Measurements from ENCODE around the gene ABHD15. TPM values are rescaled to one million over a fixed set of nuclear protein-coding genes. Genes with fewer than 3 reads are reported as not detected.

Gene ABHD15
- total and polyA plus RNA-seq, 2 donors (not counting 1 experiment from before 2014, with no cell fraction given) = 10.9 to 44.1 TPM

GRCh38 chr17:29613352-29613837, 46.6 kb upstream of the ABHD15 start:
- peak overlapping the region; percentile 71 for H3K4me3 Mint-ChIP-seq
- ATAC-seq (ENCODE audit: low read depth) (peak; percentile 36), DNase-seq (peak; percentile 90)
- peaks cover 50 to 54% of the 10 kb centered on the region in 2 donors for H3K4me1 ChIP-seq (ENCODE audit: control insufficient read depth in 2 of 2, insufficient read depth in 2 of 2, low read length in 2 of 2)
- peaks cover 38% of the 10 kb centered on the region for H4K20me1 ChIP-seq (ENCODE audit: control insufficient read depth, insufficient read depth, low read length, poor library complexity, severe bottlenecking)
- no peaks in the 10 kb centered on the region for H3K9me3 ChIP-seq (ENCODE audit: control extremely low read depth in 1 of 3, control insufficient read depth in 2 of 3, insufficient read depth in 1 of 3, low read length in 2 of 3)
- CTCF ChIA-PET = interaction anchor here (0.6 to 15.4 kb wide), 13 partner anchors 9 to 449 kb away, joined by 3 to 336 read pairs (median 3); partner anchors contain the start of genes ABHD15, ANKRD13B, CORO6 and GIT1
- POLR2A ChIA-PET = interaction anchor here (0.7 to 1.1 kb wide), 2 partner anchors 9 to 22 kb away, joined by 5 to 9 read pairs; no protein-coding TSS in a partner anchor
- WGBS (ENCODE audit: insufficient coverage) = 1% methylated on average over 50 of the region's 50 CpGs
- no peak overlapping the region for H3K27ac Mint-ChIP-seq
- H3K27me3 Mint-ChIP-seq = peaks cover 5% of the 10 kb centered on the region
- H3K4me1 Mint-ChIP-seq = peaks cover 39% of the 10 kb centered on the region
- intact Hi-C loops (cut with micrococcal nuclease) = loop anchor here (1.0 to 10.0 kb wide), 5 partner anchors 9 to 319 kb away; partner anchors contain the start of genes CORO6 and NUFIP2
- H3K9me3 Mint-ChIP-seq (ENCODE audit: insufficient read depth) = no peaks in the 10 kb centered on the region
- peak overlapping the region in 3 of 5 experiments; percentile 27 to 51 (median 44) for H3K4me3 ChIP-seq (ENCODE audit: control extremely low read depth in 1 of 5, extremely low read depth in 1 of 5, insufficient read depth in 1 of 5, low read depth in 2 of 5, low read length in 4 of 5)
- H3K36me3 ChIP-seq (replicated peaks in 1 of 2; ENCODE audit: control extremely low read depth in 1 of 2, control insufficient read depth in 1 of 2, extremely low read depth in 1 of 2, insufficient read depth in 2 of 2, low read length in 1 of 2) = no peaks in the 10 kb centered on the region
- H3K27me3 ChIP-seq (replicated peaks in 1 of 4; ENCODE audit: control extremely low read depth in 1 of 4, control insufficient read depth in 3 of 4, insufficient read depth in 4 of 4, low read length in 3 of 4) = peaks cover 0 to 37% (median 12%) of the 10 kb centered on the region in 4 experiments
- peaks cover 4% of the 10 kb centered on the region for H3K79me2 ChIP-seq (ENCODE audit: control insufficient read depth, insufficient read depth, low read length)
- no peak overlapping the region for H3K27ac ChIP-seq (ENCODE audit: low read length in 2 of 2)
- H3K9ac ChIP-seq (ENCODE audit: low read length) = peak overlapping the region; percentile 57
- peak overlapping the region; percentile 73 for H2AFZ ChIP-seq (ENCODE audit: insufficient read depth, low read depth, low read length, poor library complexity, severe bottlenecking)
- peak overlapping the region; percentile 100 for H3K4me2 ChIP-seq (replicated peaks; ENCODE audit: low read depth, low read length, poor library complexity, severe bottlenecking)
- TF ChIP-seq CTCF (IDR thresholded peaks at IDR 0.05) (peak; percentile 93), EZH2 (IDR thresholded peaks at IDR 0.05; ENCODE audit: borderline replicate concordance, insufficient read depth, low read depth, low read length, poor library complexity, severe bottlenecking) (no peak)

Data from B cell (primary cell).